AG04449 (cell line): ENCODE measurements around the gene NAP1L5.

Experiments used
- CTCF ChIA-PET: fragments of 350-600 bp; formaldehyde crosslinking; extraction: SDS; loops from one replicate; lab custom pipeline; 2021; ENCODE audit warnings: antibody characterized with exemption; lab: Yijun Ruan, JAX
- POLR2A ChIA-PET: fragments of 400-600, 350-600 bp; formaldehyde crosslinking; extraction: SDS; loops from one replicate; lab custom pipeline; 2020; ENCODE audit warnings: antibody characterized with exemption, inconsistent platforms; lab: Yijun Ruan, JAX
- DNase-seq: peaks from one replicate; pipeline ENCODE4 v3.0.0-alpha.2; 2010; ENCODE audit warnings: low read depth, low spot score
- H3K4me3 ChIP-seq: 2 replicates; pipeline ENCODE4 v1.5.1; 2011; ENCODE audit warnings: low read depth, mild to moderate bottlenecking, control low read depth, low read length
- CTCF ChIP-seq: IDR thresholded peaks from one replicate; pipeline ENCODE4 v1.5.1; 2011; ENCODE audit warnings: mild to moderate bottlenecking, moderate library complexity, low read length, control low read depth, inconsistent platforms; ENCODE audit not compliant: insufficient read depth; ENCODE audit errors: missing control alignments

The NAP1L5 gene

GRCh38 chr4:88743696-88744095 is 46.1 kb upstream of the NAP1L5 start:
- no peak overlapping the region for H3K4me3 ChIP-seq
- POLR2A ChIA-PET = no interaction called here
- TF ChIP-seq CTCF = no peak
- DNase-seq = peak; percentile 84
- CTCF ChIA-PET = interaction anchor here (0.6 to 1.7 kb wide), 3 partner anchors 8 to 534 kb away, joined by 3 to 7 read pairs (median 3); no protein-coding TSS in a partner anchor

- CTCF ChIA-PET = interaction anchor here (0.8 to 1.7 kb wide), 3 partner anchors 38 to 217 kb away, joined by 3 to 7 read pairs (median 3); no protein-coding TSS in a partner anchor
- no peak overlapping the region for H3K4me3 ChIP-seq
- POLR2A ChIA-PET = no interaction called here
- DNase-seq = no peak
- no peak for TF ChIP-seq CTCF
Observed at GRCh38 chr4:88742561-88742960, 44.9 kb upstream of the NAP1L5 start.

- POLR2A ChIA-PET = no interaction called here
- no peak for DNase-seq
- CTCF ChIA-PET = interaction anchor here (0.7 to 1.4 kb wide), 3 partner anchors 60 to 286 kb away, joined by 3 to 4 read pairs (median 3); no protein-coding TSS in a partner anchor
- H3K4me3 ChIP-seq = no peak overlapping the region
- no peak for TF ChIP-seq CTCF
Observed at GRCh38 chr4:88738180-88738579, 40.6 kb upstream of the NAP1L5 start.

GRCh38 chr4:88737307-88737941 is 39.8 kb upstream of the NAP1L5 start:
- CTCF ChIA-PET = interaction anchor here (0.9 to 1.5 kb wide), 4 partner anchors 11 to 286 kb away, joined by 3 to 4 read pairs (median 3); no protein-coding TSS in a partner anchor
- no peak overlapping the region for H3K4me3 ChIP-seq
- no peak for TF ChIP-seq CTCF
- POLR2A ChIA-PET = no interaction called here
- no peak for DNase-seq

GRCh38 chr4:88736264-88736663 is 38.6 kb upstream of the NAP1L5 start:
- no peak overlapping the region for H3K4me3 ChIP-seq
- CTCF ChIA-PET = interaction anchor here (0.7 to 2.4 kb wide), 7 partner anchors 7 to 288 kb away, joined by 3 to 8 read pairs (median 3); no protein-coding TSS in a partner anchor
- POLR2A ChIA-PET = no interaction called here
- no peak for TF ChIP-seq CTCF
- no peak for DNase-seq

GRCh38 chr4:88735564-88735963 is 37.9 kb upstream of the NAP1L5 start:
- ChIA-PET CTCF (interaction anchor here (0.7 to 2.4 kb wide), 8 partner anchors 8 to 288 kb away, joined by 3 to 8 read pairs (median 3); no protein-coding TSS in a partner anchor), POLR2A (no interaction called here)

More at GRCh38 chr4:88735564-88735963, 37.9 kb upstream of the NAP1L5 start:
- TF ChIP-seq CTCF = no peak
- no peak for DNase-seq
- H3K4me3 ChIP-seq = no peak overlapping the region
